ENCODE data around the gene FMNL2. TPM values are rescaled to one million over a fixed set of nuclear protein-coding genes. Genes with fewer than 3 reads are reported as not detected.

The FMNL2 gene
- total RNA-seq, 1 experiment from 2014 or later: 33.6 TPM

DNA sequence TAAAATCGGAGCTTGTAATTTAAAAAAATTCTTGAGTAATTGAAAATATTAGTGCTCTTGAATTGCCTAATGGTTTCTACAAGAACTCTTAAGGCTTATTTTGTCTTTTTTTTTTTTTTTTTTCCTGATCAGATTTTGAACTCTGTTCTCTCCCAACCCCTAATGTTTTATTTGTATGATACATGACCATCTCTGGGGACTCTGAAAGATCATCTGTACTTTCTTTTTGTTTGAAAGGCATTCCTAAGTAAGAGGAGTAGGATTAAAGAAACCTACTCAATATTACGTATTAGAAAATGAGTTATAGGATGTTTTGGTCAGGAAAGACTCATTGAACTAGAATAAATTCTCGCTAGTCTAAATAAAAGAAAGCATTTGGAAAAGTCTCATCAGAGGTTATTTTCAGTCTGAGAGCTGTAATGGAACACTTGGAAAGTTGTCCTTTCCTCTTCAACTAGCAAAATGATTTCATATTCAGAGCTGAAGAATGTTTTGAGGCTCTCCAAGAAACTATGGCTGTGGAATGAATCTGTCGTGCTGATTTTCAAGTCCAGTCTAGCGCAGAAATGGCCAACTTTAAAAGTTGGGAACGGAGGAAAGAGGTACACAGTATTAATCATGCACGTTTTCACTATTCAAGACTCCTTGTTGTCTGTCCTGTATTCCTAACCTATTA, 199.6 kb downstream of the FMNL2 start:
- TF ChIP-seq, protein P1, sequence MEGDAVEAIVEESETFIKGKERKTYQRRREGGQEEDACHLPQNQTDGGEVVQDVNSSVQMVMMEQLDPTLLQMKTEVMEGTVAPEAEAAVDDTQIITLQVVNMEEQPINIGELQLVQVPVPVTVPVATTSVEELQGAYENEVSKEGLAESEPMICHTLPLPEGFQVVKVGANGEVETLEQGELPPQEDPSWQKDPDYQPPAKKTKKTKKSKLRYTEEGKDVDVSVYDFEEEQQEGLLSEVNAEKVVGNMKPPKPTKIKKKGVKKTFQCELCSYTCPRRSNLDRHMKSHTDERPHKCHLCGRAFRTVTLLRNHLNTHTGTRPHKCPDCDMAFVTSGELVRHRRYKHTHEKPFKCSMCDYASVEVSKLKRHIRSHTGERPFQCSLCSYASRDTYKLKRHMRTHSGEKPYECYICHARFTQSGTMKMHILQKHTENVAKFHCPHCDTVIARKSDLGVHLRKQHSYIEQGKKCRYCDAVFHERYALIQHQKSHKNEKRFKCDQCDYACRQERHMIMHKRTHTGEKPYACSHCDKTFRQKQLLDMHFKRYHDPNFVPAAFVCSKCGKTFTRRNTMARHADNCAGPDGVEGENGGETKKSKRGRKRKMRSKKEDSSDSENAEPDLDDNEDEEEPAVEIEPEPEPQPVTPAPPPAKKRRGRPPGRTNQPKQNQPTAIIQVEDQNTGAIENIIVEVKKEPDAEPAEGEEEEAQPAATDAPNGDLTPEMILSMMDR (conservative IDR thresholded peaks at IDR 0.05): no peak
- no peak overlapping the region for H3K14ac ChIP-seq (ENCODE audit: insufficient read depth, low read length)
- no peaks in the 10 kb centered on the region for H3K9me3 ChIP-seq (ENCODE audit: control insufficient read depth, low read depth, low read length)

More for the DNA sequence above, 199.6 kb downstream of the FMNL2 start:
- Histone ChIP-seq H2BK15ac (ENCODE audit: low read depth, low read length) (no peak overlapping the region), H3K4ac (ENCODE audit: low read depth, low read length) (no peak overlapping the region), H4K5ac (ENCODE audit: insufficient read length, low read depth, low read length) (no peak overlapping the region), H3K79me1 (ENCODE audit: insufficient read depth, low read depth, low read length, poor library complexity, severe bottlenecking) (no peaks in the 10 kb centered on the region), H3K4me2 (ENCODE audit: insufficient read depth, insufficient read length, low read length) (no peak overlapping the region), H3K23ac (ENCODE audit: insufficient read length, low read depth, low read length) (no peak overlapping the region), H2AK5ac (ENCODE audit: insufficient read length, low read length) (no peak overlapping the region), H3K56ac (ENCODE audit: insufficient read length, low read depth, low read length) (no peak overlapping the region), H2BK20ac (ENCODE audit: low read depth, low read length, poor library complexity, severe bottlenecking) (no peak overlapping the region), H3K23me2 (ENCODE audit: insufficient read length, low read depth, low read length, poor library complexity, severe bottlenecking) (no peaks in the 10 kb centered on the region), H2AFZ (ENCODE audit: low read length) (no peak overlapping the region), H3K9ac (ENCODE audit: extremely low read depth, insufficient read length, low read length) (no peak overlapping the region), H3K27me3 (ENCODE audit: insufficient read depth, low read length) (no peaks in the 10 kb centered on the region), H4K8ac (replicated peaks; ENCODE audit: insufficient read length, low read depth, low read length) (no peak overlapping the region), H3K18ac (ENCODE audit: insufficient read length, low read depth, low read length) (no peak overlapping the region), H3T11ph (ENCODE audit: low read length) (no peak overlapping the region), H3K79me2 (ENCODE audit: insufficient read depth, low read length) (no peaks in the 10 kb centered on the region), H4K91ac (ENCODE audit: insufficient read length, low read depth, low read length) (no peak overlapping the region), H3K4me1 (ENCODE audit: insufficient read depth, low read length) (no peaks in the 10 kb centered on the region; the same call in 1 of the 2 replicates), H2BK12ac (ENCODE audit: insufficient read length, low read depth, low read length) (no peak overlapping the region), H3K27ac (ENCODE audit: insufficient read length, low read depth, low read length) (no peak overlapping the region), H2BK120ac (ENCODE audit: low read depth, low read length, poor library complexity, severe bottlenecking) (no peak overlapping the region), H4K20me1 (ENCODE audit: control insufficient read depth, insufficient read depth, insufficient read length) (no peaks in the 10 kb centered on the region), H2BK5ac (ENCODE audit: insufficient read length, low read length) (no peak overlapping the region)
- no peaks in the 10 kb centered on the region for H3K27me3 Mint-ChIP-seq (ENCODE audit: low read depth)
- no peaks in the 10 kb centered on the region for H3K36me3 Mint-ChIP-seq (ENCODE audit: insufficient read depth in 1 of 3, low read depth in 3 of 3)
- H3K4me1 Mint-ChIP-seq: peaks cover 9 to 16% of the 10 kb centered on the region in 2 experiments
- no peaks in the 10 kb centered on the region for H3K9me3 Mint-ChIP-seq
- WGBS (ENCODE audit: extremely low coverage, insufficient read length, low lambda C conversion rate): no CpG with 5 or more reads among the region's 7 CpGs
- H3K27ac Mint-ChIP-seq: no peak overlapping the region; a peak in 1 of 7 replicates
- no peak overlapping the region for H3K4me3 Mint-ChIP-seq
- no peak for DNase-seq

Measured in H9 (cell line).